ENCODE results near the gene TMEM144.

TMEM144 gene

DNA sequence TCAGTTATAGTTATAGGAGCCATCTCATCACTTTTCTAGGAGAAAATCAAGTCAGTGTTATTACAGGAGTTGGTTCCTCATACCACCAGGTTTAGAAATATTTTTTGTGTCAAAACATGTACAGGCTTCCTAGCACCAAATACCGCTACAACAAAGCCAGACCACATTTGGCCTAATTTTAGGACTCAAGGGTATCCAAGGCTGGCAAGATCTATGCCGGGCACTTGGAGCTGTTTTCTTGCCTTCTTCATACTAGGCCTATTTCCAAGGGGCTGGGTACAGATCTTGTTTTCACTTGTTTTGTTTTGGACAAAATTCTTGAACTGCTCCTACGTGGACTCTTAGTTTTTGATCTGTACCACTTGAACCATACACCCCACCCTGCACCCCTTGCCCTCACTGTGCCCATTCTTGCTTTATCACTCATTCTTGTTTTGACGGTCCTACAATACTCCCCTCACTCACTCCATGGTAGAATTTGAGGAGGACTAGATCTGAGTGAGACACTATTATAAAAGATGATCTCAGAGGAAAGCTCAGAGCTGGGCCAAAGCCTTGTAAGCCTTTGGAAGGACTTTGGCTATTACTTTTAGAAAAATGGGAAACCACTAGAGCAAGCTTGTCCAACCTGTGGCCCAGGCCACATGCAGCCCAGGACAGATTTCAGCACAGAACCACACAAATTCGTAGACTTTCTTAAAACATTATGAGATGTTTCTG is 17.7 kb upstream of the TMEM144 start:
- Histone ChIP-seq H3K27me3 (ENCODE audit: control insufficient read depth, insufficient read depth, low read length) (no peaks in the 10 kb centered on the region), H3K27ac (ENCODE audit: low read depth, low read length) (no peak overlapping the region), H3K9me3 (ENCODE audit: control insufficient read depth, insufficient read depth, low read length) (no peaks in the 10 kb centered on the region), H3K9ac (ENCODE audit: low read depth, low read length) (no peak overlapping the region), H3K4me3 (ENCODE audit: low read depth, low read length) (no peak overlapping the region), H3K4me1 (ENCODE audit: control insufficient read depth, insufficient read depth, low read length) (no peaks in the 10 kb centered on the region), H3K36me3 (ENCODE audit: control insufficient read depth, insufficient read depth, low read length) (no peaks in the 10 kb centered on the region)

- H3K27me3 ChIP-seq (ENCODE audit: control insufficient read depth, insufficient read depth, low read length): no peaks in the 10 kb centered on the region
- H3K36me3 ChIP-seq (ENCODE audit: control insufficient read depth, insufficient read depth, low read length): no peaks in the 10 kb centered on the region
- H3K9ac ChIP-seq (ENCODE audit: low read depth, low read length): no peak overlapping the region
- H3K4me1 ChIP-seq (ENCODE audit: control insufficient read depth, insufficient read depth, low read length): no peaks in the 10 kb centered on the region
- H3K27ac ChIP-seq (ENCODE audit: low read depth, low read length): no peak overlapping the region
- H3K9me3 ChIP-seq (ENCODE audit: control insufficient read depth, insufficient read depth, low read length): no peaks in the 10 kb centered on the region
- no peak overlapping the region for H3K4me3 ChIP-seq (ENCODE audit: low read depth, low read length)
Observed at GRCh38 chr4:158193171-158193749, 17.0 kb upstream of the TMEM144 start.

GRCh38 chr4:158195297-158195696 is 15.0 kb upstream of the TMEM144 start:
- H3K4me3 ChIP-seq (ENCODE audit: low read depth, low read length): no peak overlapping the region
- no peaks in the 10 kb centered on the region for H3K27me3 ChIP-seq (ENCODE audit: control insufficient read depth, insufficient read depth, low read length)
- H3K27ac ChIP-seq (ENCODE audit: low read depth, low read length): no peak overlapping the region
- H3K9me3 ChIP-seq (ENCODE audit: control insufficient read depth, insufficient read depth, low read length): no peaks in the 10 kb centered on the region
- no peaks in the 10 kb centered on the region for H3K4me1 ChIP-seq (ENCODE audit: control insufficient read depth, insufficient read depth, low read length)
- H3K36me3 ChIP-seq (ENCODE audit: control insufficient read depth, insufficient read depth, low read length): no peaks in the 10 kb centered on the region
- H3K9ac ChIP-seq (ENCODE audit: low read depth, low read length): no peak overlapping the region

- Histone ChIP-seq H3K36me3 (ENCODE audit: control insufficient read depth, insufficient read depth, low read length) (no peaks in the 10 kb centered on the region), H3K4me3 (ENCODE audit: low read depth, low read length) (no peak overlapping the region), H3K27ac (ENCODE audit: low read depth, low read length) (no peak overlapping the region), H3K9me3 (ENCODE audit: control insufficient read depth, insufficient read depth, low read length) (no peaks in the 10 kb centered on the region), H3K27me3 (ENCODE audit: control insufficient read depth, insufficient read depth, low read length) (no peaks in the 10 kb centered on the region), H3K4me1 (ENCODE audit: control insufficient read depth, insufficient read depth, low read length) (no peaks in the 10 kb centered on the region), H3K9ac (ENCODE audit: low read depth, low read length) (no peak overlapping the region)
Observed at GRCh38 chr4:158197194-158197776, 13.0 kb upstream of the TMEM144 start.

GRCh38 chr4:158200214-158200613 is 10.1 kb upstream of the TMEM144 start:
- no peaks in the 10 kb centered on the region for H3K9me3 ChIP-seq (ENCODE audit: control insufficient read depth, insufficient read depth, low read length)
- no peaks in the 10 kb centered on the region for H3K36me3 ChIP-seq (ENCODE audit: control insufficient read depth, insufficient read depth, low read length)
- no peaks in the 10 kb centered on the region for H3K4me1 ChIP-seq (ENCODE audit: control insufficient read depth, insufficient read depth, low read length)
- no peak overlapping the region for H3K27ac ChIP-seq (ENCODE audit: low read depth, low read length)
- H3K4me3 ChIP-seq (ENCODE audit: low read depth, low read length): no peak overlapping the region
- no peak overlapping the region for H3K9ac ChIP-seq (ENCODE audit: low read depth, low read length)
- H3K27me3 ChIP-seq (ENCODE audit: control insufficient read depth, insufficient read depth, low read length): no peaks in the 10 kb centered on the region

GRCh38 chr4:158201322-158201721 is 9.0 kb upstream of the TMEM144 start:
- H3K9me3 ChIP-seq (ENCODE audit: control insufficient read depth, insufficient read depth, low read length): no peaks in the 10 kb centered on the region
- no peaks in the 10 kb centered on the region for H3K36me3 ChIP-seq (ENCODE audit: control insufficient read depth, insufficient read depth, low read length)
- no peak overlapping the region for H3K9ac ChIP-seq (ENCODE audit: low read depth, low read length)
- no peak overlapping the region for H3K27ac ChIP-seq (ENCODE audit: low read depth, low read length)
- H3K4me3 ChIP-seq (ENCODE audit: low read depth, low read length): no peak overlapping the region
- H3K27me3 ChIP-seq (ENCODE audit: control insufficient read depth, insufficient read depth, low read length): no peaks in the 10 kb centered on the region
- no peaks in the 10 kb centered on the region for H3K4me1 ChIP-seq (ENCODE audit: control insufficient read depth, insufficient read depth, low read length)

DNA sequence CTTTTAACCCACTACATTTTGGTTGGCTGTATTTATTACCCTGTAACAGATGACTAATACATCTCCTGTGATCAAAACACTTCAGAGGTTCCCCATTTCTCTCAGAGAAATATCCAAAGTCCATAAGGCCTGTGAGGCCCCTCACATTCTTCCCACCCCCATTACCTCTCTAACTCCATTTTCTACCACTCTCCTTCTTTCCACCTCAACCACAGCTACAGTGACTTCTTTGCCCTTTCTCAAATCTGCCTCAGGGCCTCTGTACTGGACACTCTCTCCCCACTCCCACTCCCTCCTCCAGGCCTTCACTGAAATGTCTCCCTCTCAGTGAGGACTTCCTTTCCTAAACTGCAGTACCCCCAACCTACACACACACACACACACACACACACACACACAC is 8.4 kb upstream of the TMEM144 start:
- Histone ChIP-seq H3K9me3 (ENCODE audit: control insufficient read depth, insufficient read depth, low read length) (no peaks in the 10 kb centered on the region), H3K36me3 (ENCODE audit: control insufficient read depth, insufficient read depth, low read length) (no peaks in the 10 kb centered on the region), H3K4me1 (ENCODE audit: control insufficient read depth, insufficient read depth, low read length) (no peaks in the 10 kb centered on the region), H3K4me3 (ENCODE audit: low read depth, low read length) (no peak overlapping the region), H3K27ac (ENCODE audit: low read depth, low read length) (no peak overlapping the region), H3K9ac (ENCODE audit: low read depth, low read length) (no peak overlapping the region), H3K27me3 (ENCODE audit: control insufficient read depth, insufficient read depth, low read length) (no peaks in the 10 kb centered on the region)

- Histone ChIP-seq H3K27me3 (ENCODE audit: control insufficient read depth, insufficient read depth, low read length) (no peaks in the 10 kb centered on the region), H3K36me3 (ENCODE audit: control insufficient read depth, insufficient read depth, low read length) (no peaks in the 10 kb centered on the region), H3K4me1 (ENCODE audit: control insufficient read depth, insufficient read depth, low read length) (no peaks in the 10 kb centered on the region), H3K9me3 (ENCODE audit: control insufficient read depth, insufficient read depth, low read length) (no peaks in the 10 kb centered on the region), H3K4me3 (ENCODE audit: low read depth, low read length) (no peak overlapping the region), H3K27ac (ENCODE audit: low read depth, low read length) (no peak overlapping the region), H3K9ac (ENCODE audit: low read depth, low read length) (no peak overlapping the region)
Observed at GRCh38 chr4:158202481-158202880, 7.8 kb upstream of the TMEM144 start.

DNA sequence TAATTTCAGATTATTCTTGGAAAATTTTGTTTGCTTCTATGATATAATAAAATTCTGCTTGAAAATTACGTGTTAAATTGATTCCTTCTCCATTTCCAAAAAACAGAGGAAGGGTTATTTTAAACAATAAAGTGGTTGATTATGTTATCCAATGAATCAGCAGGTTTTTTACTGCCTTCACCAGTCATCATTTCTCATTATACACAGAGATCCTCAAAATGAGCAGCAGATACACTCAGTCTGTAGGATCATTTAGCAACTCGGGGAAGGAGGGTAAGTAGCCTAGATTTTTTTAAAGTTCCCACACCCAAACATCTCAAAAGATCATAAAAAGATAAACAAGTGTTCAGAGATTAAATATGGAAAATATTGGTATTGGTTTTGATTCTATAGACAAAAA is 6.8 kb upstream of the TMEM144 start:
- no peaks in the 10 kb centered on the region for H3K27me3 ChIP-seq (ENCODE audit: control insufficient read depth, insufficient read depth, low read length)
- no peaks in the 10 kb centered on the region for H3K4me1 ChIP-seq (ENCODE audit: control insufficient read depth, insufficient read depth, low read length)
- no peaks in the 10 kb centered on the region for H3K36me3 ChIP-seq (ENCODE audit: control insufficient read depth, insufficient read depth, low read length)
- no peak overlapping the region for H3K27ac ChIP-seq (ENCODE audit: low read depth, low read length)
- H3K4me3 ChIP-seq (ENCODE audit: low read depth, low read length): no peak overlapping the region
- H3K9ac ChIP-seq (ENCODE audit: low read depth, low read length): no peak overlapping the region
- no peaks in the 10 kb centered on the region for H3K9me3 ChIP-seq (ENCODE audit: control insufficient read depth, insufficient read depth, low read length)

- Histone ChIP-seq H3K4me3 (ENCODE audit: low read depth, low read length) (no peak overlapping the region), H3K4me1 (ENCODE audit: control insufficient read depth, insufficient read depth, low read length) (no peaks in the 10 kb centered on the region), H3K9ac (ENCODE audit: low read depth, low read length) (no peak overlapping the region), H3K27me3 (ENCODE audit: control insufficient read depth, insufficient read depth, low read length) (no peaks in the 10 kb centered on the region), H3K36me3 (ENCODE audit: control insufficient read depth, insufficient read depth, low read length) (no peaks in the 10 kb centered on the region), H3K9me3 (ENCODE audit: control insufficient read depth, insufficient read depth, low read length) (no peaks in the 10 kb centered on the region), H3K27ac (ENCODE audit: low read depth, low read length) (no peak overlapping the region)
Observed at GRCh38 chr4:158203929-158204328, 6.4 kb upstream of the TMEM144 start.

DNA sequence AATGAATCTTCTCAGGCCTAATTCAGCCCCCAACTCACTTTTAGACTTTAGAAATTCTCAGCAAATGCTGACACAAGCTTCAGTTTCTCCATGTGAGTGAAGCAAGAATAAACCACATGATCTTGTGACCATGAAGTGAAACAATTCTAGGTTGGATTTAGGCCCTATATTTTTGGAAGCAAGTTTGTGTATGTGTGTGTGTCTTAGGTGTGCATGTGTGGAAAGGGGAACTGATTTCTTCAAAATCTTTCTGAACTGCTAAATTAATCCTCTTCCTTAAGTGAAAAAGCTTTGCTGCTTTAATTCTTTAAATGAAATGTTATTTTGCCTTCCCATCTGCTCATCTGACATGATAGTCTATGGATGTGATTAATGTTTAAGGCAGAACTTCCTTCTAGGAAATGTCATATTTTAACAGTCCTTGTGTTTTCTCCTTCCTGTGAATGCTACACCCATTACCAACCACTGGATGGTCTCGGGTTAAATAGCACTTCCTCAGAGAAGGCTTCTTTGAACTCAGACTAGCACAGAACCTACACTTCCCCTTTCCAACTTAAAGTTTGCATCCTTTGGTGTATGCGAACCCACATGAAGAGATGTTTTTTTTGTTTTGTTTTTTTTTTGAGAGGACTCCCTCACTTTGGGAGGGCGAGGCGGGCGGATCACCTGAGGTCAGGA is 1.2 kb upstream of the TMEM144 start:
- no peaks in the 10 kb centered on the region for H3K27me3 ChIP-seq (ENCODE audit: control insufficient read depth, insufficient read depth, low read length)

More for the DNA sequence above, 1.2 kb upstream of the TMEM144 start:
- H3K9me3 ChIP-seq (ENCODE audit: control insufficient read depth, insufficient read depth, low read length): no peaks in the 10 kb centered on the region
- no peaks in the 10 kb centered on the region for H3K36me3 ChIP-seq (ENCODE audit: control insufficient read depth, insufficient read depth, low read length)
- no peak overlapping the region for H3K4me3 ChIP-seq (ENCODE audit: low read depth, low read length)
- peaks cover 6% of the 10 kb centered on the region for H3K4me1 ChIP-seq (ENCODE audit: control insufficient read depth, insufficient read depth, low read length)
- no peak overlapping the region for H3K9ac ChIP-seq (ENCODE audit: low read depth, low read length)
- no peak overlapping the region for H3K27ac ChIP-seq (ENCODE audit: low read depth, low read length)

Data from HUES48 (cell line).